K562 (cell line): Measurements from ENCODE around the gene PIANP. TPM values are rescaled to one million over a fixed set of nuclear protein-coding genes. Genes with fewer than 3 reads are reported as not detected.
A peak's percentile ranks its signal among the peaks of the same experiment; 100 is the strongest.

ENCODE experiments used
- ATAC-seq: fragments of 200-7000 bp; cut with Tn5 transposase; 3 replicates; pipeline ENCODE4 v1.9.1; 2020; ENCODE audit warnings: moderate library complexity
- BruUV-seq: library from RNA; stranded (reverse); fragments of 400-500 nt; replicated peaks from 2 replicates; lab custom pipeline; 2021; lab: Mats Ljungman, UMichigan
- CTCF ChIA-PET: fragments of 300-600 bp; formaldehyde crosslinking; extraction: SDS; loops from one replicate; lab custom pipeline; 2021; ENCODE audit warnings: low intra/inter-chr PET ratio; lab: Yijun Ruan, JAX
- POLR2A ChIA-PET: fragments of 300-600, 350-650 bp; sonication (Branson Sonifier 250); formaldehyde crosslinking; extraction: SDS; loops from one replicate; lab custom pipeline; 2021; ENCODE audit warnings: antibody characterized with exemption, inconsistent platforms; lab: Yijun Ruan, JAX
- DNase-seq, 4 experiments: peaks; one replicate each; pipeline versions ENCODE4 v3.0.0 to v3.0.0-alpha.2; 2011 to 2018; ENCODE audit warnings: low spot score in 3 of 4, mixed read lengths in 3 of 4; ENCODE audit errors: extremely low read depth in 1 of 4
- FAIRE-seq: peaks from 2 replicates; lab custom pipeline; 2011; peaks lifted over from hg19 to GRCh38; lab: Jason Lieb, UNC
- H2AFZ ChIP-seq: 2 replicates; pipeline ENCODE4 v1.6.0; 2011; ENCODE audit warnings: low read depth, low read length, control low read depth, inconsistent platforms
- H3K27ac ChIP-seq: fragments of 200-600 bp; 3 replicates; pipeline ENCODE4 v1.8.0; 2011; ENCODE audit warnings: low read depth, mild to moderate bottlenecking, control low read depth, inconsistent platforms, low read length, moderate library complexity, mixed read lengths; ENCODE audit errors: extremely low read depth
- H3K27me3 ChIP-seq, 2 experiments: fragments of 300-600 bp in 1 of 2; 2 replicates in 1 of 2; 3 replicates in 1 of 2; pipeline versions ENCODE4 v1.6.0 to v1.8.0; 2011; ENCODE audit warnings: inconsistent platforms in 2 of 2, low read length in 2 of 2, mild to moderate bottlenecking in 1 of 2, mixed read lengths in 1 of 2, moderate library complexity in 1 of 2; ENCODE audit not compliant: control insufficient read depth in 2 of 2, insufficient read depth in 2 of 2
- H3K36me3 ChIP-seq: fragments of 300-600 bp; 3 replicates; pipeline ENCODE4 v1.8.0; 2011; ENCODE audit warnings: mild to moderate bottlenecking, low read length, inconsistent platforms; ENCODE audit not compliant: control insufficient read depth, insufficient read depth
- H3K4me1 ChIP-seq, 2 experiments: fragments of 200-600 bp in 1 of 2; replicated peaks in 1 of 2; 2 replicates in 1 of 2; 3 replicates in 1 of 2; pipeline versions ENCODE4 v1.5.1 to v1.8.0; 2011; ENCODE audit warnings: inconsistent platforms in 2 of 2, low read length in 2 of 2, mild to moderate bottlenecking in 1 of 2, mixed read lengths in 1 of 2, moderate library complexity in 1 of 2; ENCODE audit not compliant: control insufficient read depth in 2 of 2, insufficient read depth in 2 of 2
- H3K4me2 ChIP-seq: 2 replicates; pipeline ENCODE4 v1.6.1; 2011; ENCODE audit warnings: low read length, control low read depth, inconsistent platforms, mixed read lengths; ENCODE audit not compliant: insufficient read depth
- H3K4me3 ChIP-seq: fragments of 200-600 bp; sonication (generic), shearing (Covaris generic); 2 replicates; pipeline ENCODE4 v1.5.1; 2016; ENCODE audit warnings: control low read depth, inconsistent platforms
- H3K79me2 ChIP-seq: fragments of 200-600 bp; 3 replicates; pipeline ENCODE4 v1.8.0; 2011; ENCODE audit warnings: low read length, inconsistent platforms; ENCODE audit not compliant: control insufficient read depth, insufficient read depth
- H3K9ac ChIP-seq, 2 experiments: 2 replicates each; pipeline versions ENCODE4 v1.6.0 to v1.6.1; 2011; ENCODE audit warnings: low read depth in 2 of 2, low read length in 2 of 2, control low read depth in 1 of 2, inconsistent platforms in 1 of 2, mild to moderate bottlenecking in 1 of 2, mixed read lengths in 1 of 2; ENCODE audit not compliant: insufficient read depth in 1 of 2
- H3K9me1 ChIP-seq: one replicate; pipeline ENCODE4 v1.6.0; 2011; ENCODE audit warnings: inconsistent platforms, mild to moderate bottlenecking, low read length, moderate library complexity; ENCODE audit not compliant: control insufficient read depth, insufficient read depth
- H3K9me3 ChIP-seq: replicated peaks from 2 replicates; pipeline ENCODE4 v1.5.1; 2011; ENCODE audit warnings: low read depth, low read length, inconsistent platforms; ENCODE audit not compliant: control insufficient read depth, insufficient read depth
- H4K20me1 ChIP-seq: replicated peaks from 2 replicates; pipeline ENCODE4 v1.6.1; 2011; ENCODE audit warnings: low read length, inconsistent platforms, mixed read lengths; ENCODE audit not compliant: control insufficient read depth, insufficient read depth
- CBFA2T3 ChIP-seq: fragments of 450-650 bp; IDR thresholded peaks from 2 replicates; pipeline ENCODE4 v1.6.1; 2017
- COPS2 ChIP-seq: fragments of 450-650 bp; conservative IDR thresholded peaks from 2 replicates; pipeline ENCODE4 v1.6.1; 2016; ENCODE audit warnings: mild to moderate bottlenecking, moderate library complexity
- CXXC5 ChIP-seq: fragments of 250-450 bp; sonication (Bioruptor Pico); IDR thresholded peaks from 2 replicates; pipeline ENCODE4 v1.8.0; 2022; ENCODE audit warnings: inconsistent platforms, mild to moderate bottlenecking, moderate library complexity
- ETV1 ChIP-seq: fragments of 450-650 bp; conservative IDR thresholded peaks from 2 replicates; pipeline ENCODE4 v1.6.1; 2016; ENCODE audit warnings: missing genetic modification characterization, control low read depth, low read depth, missing compliant biosample characterization
- IRF1 ChIP-seq: sonication (generic); formaldehyde crosslinking; IDR thresholded peaks from 2 replicates; pipeline ENCODE4 v1.8.0; 2022; ENCODE audit warnings: missing genetic modification reagents, mild to moderate bottlenecking, borderline replicate concordance
- MAFG ChIP-seq: fragments of 450-650 bp; conservative IDR thresholded peaks from 2 replicates; pipeline ENCODE4 v1.6.1; 2016; ENCODE audit warnings: missing genetic modification characterization, missing compliant biosample characterization
- MTA1 ChIP-seq: fragments of 450-650 bp; IDR thresholded peaks from 2 replicates; pipeline ENCODE4 v1.6.1; 2017; ENCODE audit warnings: borderline replicate concordance
- PHF21A ChIP-seq: fragments of 450-650 bp; IDR thresholded peaks from 2 replicates; pipeline ENCODE4 v1.6.1; 2017; ENCODE audit warnings: low read depth, borderline replicate concordance
- POU5F1 ChIP-seq: fragments of 150-350 bp; IDR thresholded peaks from 2 replicates; pipeline ENCODE4 v1.6.1; 2014; ENCODE audit warnings: borderline replicate concordance, low read length, low read depth, mild to moderate bottlenecking; ENCODE audit not compliant: partially characterized antibody
- RFX7 ChIP-seq: fragments of 250-450 bp; sonication (Bioruptor Pico); IDR thresholded peaks from 2 replicates; pipeline ENCODE4 v1.5.1; 2021; ENCODE audit warnings: mild to moderate bottlenecking
- RUNX1 ChIP-seq: sonication (generic); IDR thresholded peaks from 2 replicates; pipeline ENCODE4 v1.6.1; 2016; ENCODE audit warnings: antibody characterized with exemption, low read depth
- SMARCA5 ChIP-seq: fragments of 450-650 bp; IDR thresholded peaks from 2 replicates; pipeline ENCODE4 v1.6.1; 2016
- ZC3H8 ChIP-seq: fragments of 450-650 bp; IDR thresholded peaks from 2 replicates; pipeline ENCODE4 v1.6.1; 2017
- ZNF197 ChIP-seq: fragments of 200-800 bp; sonication (Bioruptor generic); IDR thresholded peaks from 2 replicates; pipeline ENCODE4 v1.6.1; 2016; ENCODE audit warnings: low read depth, missing genetic modification characterization, missing compliant biosample characterization
- ZNF668 ChIP-seq: fragments of 250-450 bp; sonication (Bioruptor Pico); IDR thresholded peaks from 2 replicates; pipeline ENCODE4 v1.8.0; 2022; ENCODE audit warnings: mild to moderate bottlenecking, inconsistent platforms
- WGBS: fragments of 100-300 bp; shearing (Covaris generic); methylation state at CpG from one replicate; pipeline ENCODE4 v1.1.6; 2016; ENCODE audit warnings: low coverage, mixed read lengths; ENCODE audit not compliant: insufficient coverage; ENCODE audit errors: missing lambda C conversion rate; 5-methylcytosine and 5-hydroxymethylcytosine counted together
- in situ Hi-C: fragments of 300-500 bp; cut with MboI; formaldehyde crosslinking; loops from 4 replicates; pipeline ENCODE4 v1.15.0; 2018; ENCODE audit warnings: inconsistent platforms, mixed read lengths
- intact Hi-C: fragments of 100-400 bp; cut with micrococcal nuclease; formaldehyde crosslinking; loops from 2 replicates; pipeline ENCODE4 v1.14.2; 2022
- polyA plus RNA-seq, 8 experiments: library from polyadenylated mRNA; depleted of rRNA in 4 of 8; stranded (reverse) in 5 of 8; unstranded in 3 of 8; fragments of >200 nt; fragmentation: Nextera tagmentation in 2 of 8; fragmentation: Illumina TruSeq in 1 of 8; extraction: Ambion mirVana in 2 of 8; extraction: Trizol in 1 of 8; gene quantifications; 2 replicates each; pipeline versions ENCODE4 v1.2.1 to v1.2.3, GENCODE V29; 2011 to 2014; ENCODE audit warnings: inconsistent platforms in 1 of 8, missing spikeins in 1 of 8
- total RNA-seq, 7 experiments: library from RNA; depleted of rRNA in 6 of 7; stranded (reverse); fragments of >200 nt in 6 of 7; fragmentation: Illumina TruSeq in 2 of 7; extraction: Trizol in 2 of 7; gene quantifications; 2 replicates each; pipeline versions ENCODE4 v1.2.1 to v1.2.3, GENCODE V29; 2011 to 2021; ENCODE audit warnings: low replicate concordance in 1 of 7
- TF ChIP-seq, protein P1 (sequence below): sonication (generic); formaldehyde crosslinking; IDR thresholded peaks from 2 replicates; pipeline ENCODE4 v1.8.1; 2023; ENCODE audit warnings: mild to moderate bottlenecking, missing genetic modification reagents
- TF ChIP-seq, protein P2 (sequence below): fragments of 250-450 bp; sonication (Bioruptor Pico); IDR thresholded peaks from 2 replicates; pipeline ENCODE4 v1.8.0; 2021; ENCODE audit warnings: mild to moderate bottlenecking, moderate library complexity

The PIANP gene
- total and polyA plus RNA-seq, 9 of the 15 experiments (the other 6 are each of a cell fraction or from before 2014, with no cell fraction given), result 0.07 TPM; not detected in 8

DNA sequence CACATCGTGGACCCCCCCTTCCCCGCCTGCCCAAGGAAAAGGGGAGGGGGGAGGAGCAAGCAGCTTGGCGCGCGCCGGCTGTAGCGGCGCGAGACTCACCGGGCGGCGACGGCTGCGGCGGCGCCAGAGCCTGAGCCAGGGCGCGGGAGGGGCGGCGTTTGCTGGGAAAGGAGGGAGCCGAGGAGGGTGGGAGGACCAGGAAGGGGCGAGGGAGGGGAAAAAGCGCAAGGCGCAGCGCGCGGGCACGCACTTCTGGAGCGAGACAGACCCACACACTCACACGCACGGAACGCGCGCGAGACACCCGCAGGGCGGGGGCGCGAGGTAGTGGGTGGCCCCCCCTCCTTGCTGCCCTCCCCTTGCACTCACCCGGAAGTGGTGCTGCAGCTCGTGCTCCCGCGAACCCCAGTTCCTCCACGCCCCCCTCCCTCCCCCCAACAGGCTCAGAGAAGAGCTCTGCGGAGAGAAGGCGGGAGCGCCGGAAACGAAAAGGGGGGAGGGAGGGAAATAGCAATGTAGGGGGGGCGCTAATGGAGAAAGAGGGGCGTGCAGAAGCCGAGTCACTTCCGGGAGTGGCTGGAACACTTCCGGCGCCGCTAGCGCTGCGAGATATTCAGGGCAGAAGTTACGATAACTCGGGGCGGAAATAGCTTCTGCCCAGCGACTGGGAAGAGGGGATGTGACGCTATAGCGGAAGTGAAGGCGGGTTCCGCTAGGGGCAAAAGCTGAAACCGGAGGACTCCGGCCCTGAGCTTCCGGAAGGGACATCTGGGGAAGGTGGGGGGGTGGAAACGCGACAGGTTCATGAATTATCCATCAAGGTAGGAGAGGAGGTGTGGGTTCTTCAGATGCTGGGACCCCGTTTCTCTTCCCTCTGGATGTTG lies 11.4 kb downstream of the PIANP start, which contains the start of gene ZNF384:
ZNF384 (minus strand) TSS at position 377 of the 884 bp plus-strand sequence. CDS start 9,855 bp downstream, outside the sequence.
- intact Hi-C loops (loop anchor here (2.0 to 5.0 kb wide), 5 partner anchors 26 to 138 kb away; partner anchors contain the start of genes COPS7A and ING4), in situ Hi-C loops (no loop called here)
- H3K27me3 ChIP-seq, result no peaks in the 10 kb centered on the region
- under 1% methylated on average over 23 of the region's 72 CpGs for WGBS
- no peaks in the 10 kb centered on the region for H3K9me3 ChIP-seq
- ChIA-PET POLR2A (interaction anchor here (0.5 to 2.1 kb wide), 21 partner anchors 10 to 255 kb away, joined by 3 to 12 read pairs (median 4); partner anchors contain the start of genes C12orf57, CHD4, COPS7A and GAPDH), CTCF (interaction anchor here (1.2 kb wide), 1 partner anchor 72 kb away, joined by 4 read pairs; no protein-coding TSS in a partner anchor)
- H3K36me3 ChIP-seq, result peaks cover 27% of the 10 kb centered on the region
- peak within 1 kb of the TSS; percentile 99 for H3K4me2 ChIP-seq
- H3K9ac ChIP-seq, result peak within 1 kb of the TSS; percentile 96 to 98
- H3K27ac ChIP-seq, result peak within 1 kb of the TSS; percentile 99
- ATAC-seq, result peak; percentile 88
- peak; percentile 98 for FAIRE-seq
- BruUV-seq, result no TSS peak
- H3K79me2 ChIP-seq, result peaks cover 59% of the 10 kb centered on the region
- H2AFZ ChIP-seq, result peak within 1 kb of the TSS; percentile 84
- peak; percentile 87 to 97 (median 90) for DNase-seq
- H3K4me3 ChIP-seq, result peak within 1 kb of the TSS; percentile 70
- no peaks in the 10 kb centered on the region for H4K20me1 ChIP-seq
- H3K4me1 ChIP-seq, result peaks cover 2 to 5% of the 10 kb centered on the region in 2 experiments; a peak in 2 of 5 replicates
- no peaks in the 10 kb centered on the region for H3K9me1 ChIP-seq
- no peak for TF ChIP-seq CBFA2T3
- TF ChIP-seq MTA1, result peak; percentile 96
- TF ChIP-seq MAFG (tag), result no peak
- TF ChIP-seq POU5F1, result peak; percentile 77
- no peak for TF ChIP-seq COPS2
- TF ChIP-seq, protein P1, sequence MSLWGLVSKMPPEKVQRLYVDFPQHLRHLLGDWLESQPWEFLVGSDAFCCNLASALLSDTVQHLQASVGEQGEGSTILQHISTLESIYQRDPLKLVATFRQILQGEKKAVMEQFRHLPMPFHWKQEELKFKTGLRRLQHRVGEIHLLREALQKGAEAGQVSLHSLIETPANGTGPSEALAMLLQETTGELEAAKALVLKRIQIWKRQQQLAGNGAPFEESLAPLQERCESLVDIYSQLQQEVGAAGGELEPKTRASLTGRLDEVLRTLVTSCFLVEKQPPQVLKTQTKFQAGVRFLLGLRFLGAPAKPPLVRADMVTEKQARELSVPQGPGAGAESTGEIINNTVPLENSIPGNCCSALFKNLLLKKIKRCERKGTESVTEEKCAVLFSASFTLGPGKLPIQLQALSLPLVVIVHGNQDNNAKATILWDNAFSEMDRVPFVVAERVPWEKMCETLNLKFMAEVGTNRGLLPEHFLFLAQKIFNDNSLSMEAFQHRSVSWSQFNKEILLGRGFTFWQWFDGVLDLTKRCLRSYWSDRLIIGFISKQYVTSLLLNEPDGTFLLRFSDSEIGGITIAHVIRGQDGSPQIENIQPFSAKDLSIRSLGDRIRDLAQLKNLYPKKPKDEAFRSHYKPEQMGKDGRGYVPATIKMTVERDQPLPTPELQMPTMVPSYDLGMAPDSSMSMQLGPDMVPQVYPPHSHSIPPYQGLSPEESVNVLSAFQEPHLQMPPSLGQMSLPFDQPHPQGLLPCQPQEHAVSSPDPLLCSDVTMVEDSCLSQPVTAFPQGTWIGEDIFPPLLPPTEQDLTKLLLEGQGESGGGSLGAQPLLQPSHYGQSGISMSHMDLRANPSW, result no peak
- TF ChIP-seq ZNF668, result no peak
- peak; percentile 95 for TF ChIP-seq ETV1 (tag)
- no peak for TF ChIP-seq RUNX1
- TF ChIP-seq, protein P2, sequence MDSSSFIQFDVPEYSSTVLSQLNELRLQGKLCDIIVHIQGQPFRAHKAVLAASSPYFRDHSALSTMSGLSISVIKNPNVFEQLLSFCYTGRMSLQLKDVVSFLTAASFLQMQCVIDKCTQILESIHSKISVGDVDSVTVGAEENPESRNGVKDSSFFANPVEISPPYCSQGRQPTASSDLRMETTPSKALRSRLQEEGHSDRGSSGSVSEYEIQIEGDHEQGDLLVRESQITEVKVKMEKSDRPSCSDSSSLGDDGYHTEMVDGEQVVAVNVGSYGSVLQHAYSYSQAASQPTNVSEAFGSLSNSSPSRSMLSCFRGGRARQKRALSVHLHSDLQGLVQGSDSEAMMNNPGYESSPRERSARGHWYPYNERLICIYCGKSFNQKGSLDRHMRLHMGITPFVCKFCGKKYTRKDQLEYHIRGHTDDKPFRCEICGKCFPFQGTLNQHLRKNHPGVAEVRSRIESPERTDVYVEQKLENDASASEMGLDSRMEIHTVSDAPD (CRISPR knock-in tag), result no peak
- no peak for TF ChIP-seq PHF21A
- TF ChIP-seq ZNF197 (CRISPR knock-in tag), result 0 out of 2 replicates have a peak, but pooled peaks have one; percentile 70
- TF ChIP-seq ZC3H8, result no peak
- TF ChIP-seq IRF1 (CRISPR knock-in tag), result no peak
- peak; percentile 75 for TF ChIP-seq CXXC5 (CRISPR knock-in tag)
- TF ChIP-seq SMARCA5, result no peak
- no peak for TF ChIP-seq RFX7 (CRISPR knock-in tag)
